ENCODE results near the gene MBLAC2. TPM values are rescaled to one million over a fixed set of nuclear protein-coding genes. Genes with fewer than 3 reads are reported as not detected.

Gene MBLAC2
- total RNA-seq, 2 donors from 2014 or later = 3.7 to 4.4 TPM

DNA sequence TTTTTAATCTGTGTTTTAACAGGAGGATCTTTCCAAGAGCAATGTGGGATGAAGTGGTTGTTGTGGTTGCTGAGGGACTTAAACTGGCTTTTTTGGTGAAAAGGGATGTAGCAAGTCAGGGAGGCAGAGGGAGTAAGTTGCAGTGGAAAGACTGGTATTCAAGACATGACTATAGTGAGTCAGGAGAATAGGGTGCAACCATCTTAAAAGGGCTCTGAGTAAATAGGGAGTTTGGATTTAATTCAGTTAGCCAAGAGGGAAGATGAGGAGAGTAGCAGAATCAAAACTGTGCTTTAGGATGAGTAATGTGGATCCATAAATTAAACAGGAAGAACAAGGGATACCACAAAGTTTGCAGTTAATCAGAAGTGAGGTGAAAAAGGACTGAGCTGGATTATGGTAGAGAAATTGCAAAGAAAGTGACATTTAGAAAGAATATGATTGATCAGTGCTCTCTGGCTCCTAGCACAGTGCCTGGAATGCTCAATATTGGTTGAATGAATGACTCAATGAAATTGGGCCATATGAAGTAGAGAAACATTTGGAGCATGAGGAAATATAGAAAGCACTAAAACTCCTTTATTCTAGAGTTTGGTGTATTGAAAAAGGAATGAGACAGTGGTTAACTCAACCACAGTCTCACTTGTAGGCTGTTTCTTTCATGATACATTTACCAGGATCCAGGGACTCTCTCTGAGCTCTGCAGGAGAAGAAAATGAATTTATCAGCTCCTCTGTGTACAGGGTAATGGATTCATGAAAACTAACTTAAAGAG lies 5.2 kb upstream of the MBLAC2 start:
- no peak for ATAC-seq
- Mint-ChIP-seq H3K27me3 (peaks cover 7% of the 10 kb centered on the region), H3K27ac (no peak overlapping the region), H3K36me3 (ENCODE audit: low read depth) (no peaks in the 10 kb centered on the region), H3K4me3 (no peak overlapping the region), H3K4me1 (peaks cover 13% of the 10 kb centered on the region)
- no peaks in the 10 kb centered on the region for H3K9me3 ChIP-seq (ENCODE audit: control insufficient read depth, low read length, poor library complexity, severe bottlenecking)
- DNase-seq = no peak

- Mint-ChIP-seq H3K4me1 (peaks cover 19% of the 10 kb centered on the region), H3K36me3 (ENCODE audit: low read depth) (peaks cover 5% of the 10 kb centered on the region), H3K27me3 (peaks cover 7% of the 10 kb centered on the region), H3K27ac (no peak overlapping the region), H3K4me3 (no peak overlapping the region)
- DNase-seq = no peak
- ATAC-seq = no peak
- no peaks in the 10 kb centered on the region for H3K9me3 ChIP-seq (ENCODE audit: control insufficient read depth, low read length, poor library complexity, severe bottlenecking)
Measured at GRCh38 chr5:90477621-90478215, 3.1 kb upstream of the MBLAC2 start.

- H3K27ac Mint-ChIP-seq = no peak overlapping the region
- DNase-seq = no peak
Measured at GRCh38 chr5:90477073-90477472, 2.5 kb upstream of the MBLAC2 start.

GRCh38 chr5:90476391-90476790 lies 1.8 kb upstream of the MBLAC2 start:
- no peak for DNase-seq
- Mint-ChIP-seq H3K4me3 (no peak overlapping the region), H3K27ac (no peak overlapping the region), H3K4me1 (peaks cover 21% of the 10 kb centered on the region), H3K36me3 (ENCODE audit: low read depth) (peaks cover 5% of the 10 kb centered on the region), H3K27me3 (peaks cover 7% of the 10 kb centered on the region)
- no peaks in the 10 kb centered on the region for H3K9me3 ChIP-seq (ENCODE audit: control insufficient read depth, low read length, poor library complexity, severe bottlenecking)
- ATAC-seq = no peak

More at GRCh38 chr5:90477073-90477472, 2.5 kb upstream of the MBLAC2 start:
- Mint-ChIP-seq H3K27me3 (peaks cover 7% of the 10 kb centered on the region), H3K36me3 (ENCODE audit: low read depth) (peaks cover 5% of the 10 kb centered on the region), H3K4me3 (no peak overlapping the region), H3K4me1 (peaks cover 21% of the 10 kb centered on the region)
- ATAC-seq = no peak
- no peaks in the 10 kb centered on the region for H3K9me3 ChIP-seq (ENCODE audit: control insufficient read depth, low read length, poor library complexity, severe bottlenecking)

DNA sequence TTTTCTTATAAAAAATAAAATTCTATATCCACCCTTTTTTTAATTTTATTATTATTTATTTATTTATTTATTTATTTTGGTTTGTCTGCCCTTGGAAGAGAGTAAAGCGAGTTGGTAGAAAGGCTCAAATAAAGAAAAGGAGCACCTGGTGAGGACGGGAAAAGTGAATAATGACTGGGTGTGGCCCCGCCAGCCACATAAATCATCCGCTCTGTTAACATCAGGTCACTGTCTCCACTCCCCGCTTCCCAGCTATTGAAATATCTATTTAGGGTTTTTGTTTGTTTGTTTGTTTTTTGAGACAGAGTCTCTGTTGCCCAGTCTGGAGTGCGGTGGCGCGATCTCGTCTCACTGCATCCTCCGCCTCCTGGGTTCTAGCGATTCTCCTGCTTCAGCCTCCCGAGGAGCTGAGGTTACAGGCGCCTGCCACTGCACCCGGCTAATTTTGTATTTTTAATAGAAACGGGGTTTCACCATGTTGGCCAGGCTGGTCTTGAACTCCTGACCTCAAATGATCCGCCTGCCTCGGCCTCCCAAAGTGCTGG lies 937 bp upstream of the MBLAC2 start:
- no peaks in the 10 kb centered on the region for H3K9me3 ChIP-seq (ENCODE audit: control insufficient read depth, low read length, poor library complexity, severe bottlenecking)
- Mint-ChIP-seq H3K36me3 (ENCODE audit: low read depth) (peaks cover 5% of the 10 kb centered on the region), H3K27ac (no peak overlapping the region), H3K4me1 (peaks cover 26% of the 10 kb centered on the region), H3K27me3 (peaks cover 7% of the 10 kb centered on the region), H3K4me3 (peak overlapping the region; percentile 98)
- ATAC-seq = no peak
- DNase-seq = no peak

GRCh38 chr5:90473396-90474234 lies 956 bp downstream of the MBLAC2 start:
- H3K27me3 Mint-ChIP-seq = peaks cover 7% of the 10 kb centered on the region
- H3K9me3 ChIP-seq (ENCODE audit: control insufficient read depth, low read length, poor library complexity, severe bottlenecking) = no peaks in the 10 kb centered on the region
- peaks cover 31% of the 10 kb centered on the region for H3K4me1 Mint-ChIP-seq
- peak overlapping the region; percentile 94 for H3K27ac Mint-ChIP-seq
- DNase-seq (no peak), ATAC-seq (no peak)
- peak overlapping the region; percentile 98 for H3K4me3 Mint-ChIP-seq
- H3K36me3 Mint-ChIP-seq (ENCODE audit: low read depth) = peaks cover 5% of the 10 kb centered on the region

- Mint-ChIP-seq H3K27me3 (peaks cover 7% of the 10 kb centered on the region), H3K27ac (peak overlapping the region; percentile 94), H3K4me1 (peaks cover 31% of the 10 kb centered on the region), H3K36me3 (ENCODE audit: low read depth) (peaks cover 5% of the 10 kb centered on the region), H3K4me3 (peak overlapping the region; percentile 98)
- no peak for DNase-seq
- no peaks in the 10 kb centered on the region for H3K9me3 ChIP-seq (ENCODE audit: control insufficient read depth, low read length, poor library complexity, severe bottlenecking)
- ATAC-seq = no peak
Measured at GRCh38 chr5:90472783-90473395, 1.7 kb downstream of the MBLAC2 start.

- peaks cover 4% of the 10 kb centered on the region for H3K4me1 Mint-ChIP-seq
- ATAC-seq = no peak
- H3K27me3 Mint-ChIP-seq = no peaks in the 10 kb centered on the region
- peaks cover 2% of the 10 kb centered on the region for H3K36me3 Mint-ChIP-seq (ENCODE audit: low read depth)
- H3K27ac Mint-ChIP-seq = no peak overlapping the region
- H3K9me3 ChIP-seq (ENCODE audit: control insufficient read depth, low read length, poor library complexity, severe bottlenecking) = no peaks in the 10 kb centered on the region
- no peak for DNase-seq
- H3K4me3 Mint-ChIP-seq = no peak overlapping the region
Measured at GRCh38 chr5:90461288-90461687, 13.3 kb downstream of the MBLAC2 start.

DNA sequence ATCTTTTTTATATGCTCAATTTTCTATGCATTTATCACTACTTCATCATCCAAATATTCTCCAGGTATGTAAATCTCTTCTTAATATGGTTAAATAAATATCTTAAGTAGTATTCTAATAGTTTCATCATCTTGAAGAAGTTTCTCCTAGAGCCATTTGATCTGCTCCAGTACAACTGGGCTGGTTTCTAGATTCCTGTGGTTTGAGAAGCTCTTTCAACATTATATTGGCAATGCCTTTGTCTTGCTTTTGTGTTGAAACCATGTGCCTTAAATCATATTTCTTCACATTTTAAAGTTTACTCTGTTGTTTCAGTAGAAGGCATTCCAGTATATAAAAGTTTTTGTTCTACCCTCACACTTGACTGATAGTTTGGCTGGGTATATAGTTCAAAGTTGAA lies 27.6 kb downstream of the MBLAC2 start:
- H3K27ac Mint-ChIP-seq = no peak overlapping the region
- H3K4me1 Mint-ChIP-seq = no peaks in the 10 kb centered on the region
- no peak overlapping the region for H3K4me3 Mint-ChIP-seq
- ATAC-seq = no peak
- no peak for DNase-seq
- no peaks in the 10 kb centered on the region for H3K36me3 Mint-ChIP-seq (ENCODE audit: low read depth)
- no peaks in the 10 kb centered on the region for H3K27me3 Mint-ChIP-seq
- no peaks in the 10 kb centered on the region for H3K9me3 ChIP-seq (ENCODE audit: control insufficient read depth, low read length, poor library complexity, severe bottlenecking)

GRCh38 chr5:90440644-90441043 lies 33.9 kb downstream of the MBLAC2 start:
- Mint-ChIP-seq H3K36me3 (ENCODE audit: low read depth) (peaks cover 3% of the 10 kb centered on the region), H3K27ac (no peak overlapping the region), H3K4me3 (peak overlapping the region; percentile 59), H3K27me3 (peaks cover 19% of the 10 kb centered on the region), H3K4me1 (peaks cover 5% of the 10 kb centered on the region)
- ATAC-seq (no peak), DNase-seq (no peak)
- H3K9me3 ChIP-seq (ENCODE audit: control insufficient read depth, low read length, poor library complexity, severe bottlenecking) = no peaks in the 10 kb centered on the region

- H3K36me3 Mint-ChIP-seq (ENCODE audit: low read depth) = peaks cover 3% of the 10 kb centered on the region
- peaks cover 5% of the 10 kb centered on the region for H3K4me1 Mint-ChIP-seq
- no peak overlapping the region for H3K4me3 Mint-ChIP-seq
- no peak for ATAC-seq
- H3K27me3 Mint-ChIP-seq = peaks cover 23% of the 10 kb centered on the region
- no peak for DNase-seq
- H3K9me3 ChIP-seq (ENCODE audit: control insufficient read depth, low read length, poor library complexity, severe bottlenecking) = no peaks in the 10 kb centered on the region
- H3K27ac Mint-ChIP-seq = no peak overlapping the region
Measured at GRCh38 chr5:90438100-90438499, 36.5 kb downstream of the MBLAC2 start.

DNA sequence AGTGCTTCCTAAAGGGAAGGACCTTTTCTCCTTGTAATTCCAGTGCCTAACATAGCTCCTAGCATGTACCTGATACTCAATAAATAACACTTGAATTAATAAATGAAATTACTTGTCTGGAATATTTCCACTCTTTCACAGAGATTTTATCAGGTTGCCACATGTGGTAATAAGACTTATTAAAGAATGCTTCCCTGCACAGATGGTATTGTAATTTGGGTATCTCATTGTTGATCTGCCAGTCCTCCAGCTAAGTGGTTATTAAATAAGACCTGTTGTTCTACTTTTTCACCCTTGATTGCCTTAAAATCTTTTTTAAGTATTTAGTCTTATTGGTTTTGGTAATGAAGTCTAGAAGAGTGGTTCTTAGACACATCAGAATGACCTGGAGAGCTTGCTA lies 36.9 kb downstream of the MBLAC2 start:
- no peak overlapping the region for H3K4me3 Mint-ChIP-seq
- ATAC-seq (no peak), DNase-seq (no peak)
- H3K27me3 Mint-ChIP-seq = peaks cover 27% of the 10 kb centered on the region
- H3K9me3 ChIP-seq (ENCODE audit: control insufficient read depth, low read length, poor library complexity, severe bottlenecking) = no peaks in the 10 kb centered on the region
- peaks cover 5% of the 10 kb centered on the region for H3K4me1 Mint-ChIP-seq
- peaks cover 3% of the 10 kb centered on the region for H3K36me3 Mint-ChIP-seq (ENCODE audit: low read depth)
- H3K27ac Mint-ChIP-seq = no peak overlapping the region
